Activated CD4-positive, alpha-beta memory T cell treated with anti-CD3 and anti-CD28 coated beads for 36 hours (primary cell): ENCODE data around the gene TMEM196. TPM values are rescaled to one million over a fixed set of nuclear protein-coding genes. Genes with fewer than 3 reads are reported as not detected.
A peak's percentile ranks its signal among the peaks of the same experiment; 100 is the strongest.

Source experiments
- CTCF ChIA-PET: fragments of 350-600 bp; sonication (Branson Sonifier 250); formaldehyde crosslinking; loops from one replicate; lab custom pipeline; 2021; ENCODE audit warnings: antibody characterized with exemption, inconsistent platforms; lab: Charles Lee
- POLR2A ChIA-PET: fragments of 350-600 bp; sonication (Branson Sonifier 250); formaldehyde crosslinking; loops from one replicate; lab custom pipeline; 2021; ENCODE audit warnings: antibody characterized with exemption; lab: Charles Lee
- DNase-seq: peaks from one replicate; pipeline ENCODE4 v3.0.0-alpha.2; 2020
- H3K27ac Mint-ChIP-seq: one replicate; pipeline ENCODE4 v1.8.0; 2021; ENCODE audit warnings: mixed read lengths
- H3K27me3 Mint-ChIP-seq: one replicate; pipeline ENCODE4 v1.8.0; 2021; ENCODE audit warnings: mixed read lengths
- H3K36me3 Mint-ChIP-seq: one replicate; pipeline ENCODE4 v1.8.0; 2021; ENCODE audit warnings: mixed read lengths
- H3K4me1 Mint-ChIP-seq: one replicate; pipeline ENCODE4 v1.8.0; 2021; ENCODE audit warnings: low read depth, mixed read lengths
- H3K4me3 Mint-ChIP-seq: one replicate; pipeline ENCODE4 v1.8.0; 2021; ENCODE audit warnings: mild to moderate bottlenecking, mixed read lengths
- H3K9me3 Mint-ChIP-seq: one replicate; pipeline ENCODE4 v1.8.0; 2021; ENCODE audit warnings: mixed read lengths
- intact Hi-C: fragments of 100-400 bp; cut with micrococcal nuclease; formaldehyde crosslinking; loops from one replicate; pipeline ENCODE4 v1.15.1; 2023
- total RNA-seq, 2 experiments: library from RNA; stranded (reverse); gene quantifications; one replicate each; pipeline ENCODE4 v1.2.3, GENCODE V29; 2021

The TMEM196 gene
- total RNA-seq, 2 experiments from 2014 or later: not detected

DNA sequence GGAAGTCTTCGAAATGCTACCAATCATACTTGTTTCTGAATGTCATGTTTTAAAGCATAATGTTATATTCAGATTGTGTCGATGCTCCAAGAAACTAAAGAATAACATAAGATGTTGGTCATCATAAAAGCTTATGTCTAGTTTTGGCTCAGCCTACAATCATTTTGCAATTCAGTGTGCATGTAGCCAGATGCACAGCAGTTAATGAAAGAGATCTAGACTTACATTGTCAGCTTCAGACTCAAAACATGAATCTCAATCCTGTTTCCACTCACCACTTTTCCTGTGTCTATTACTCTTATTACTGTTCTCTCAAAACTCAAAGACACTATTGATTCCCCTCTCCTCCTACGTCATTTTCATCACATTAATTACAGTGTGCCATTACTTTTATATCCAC is 21.4 kb downstream of the TMEM196 start:
- POLR2A ChIA-PET: no interaction called here
- CTCF ChIA-PET: interaction anchor here (1.1 kb wide), 1 partner anchor 38 kb away, joined by 6 read pairs; no protein-coding TSS in a partner anchor
- H3K27ac Mint-ChIP-seq: no peak overlapping the region

DNA sequence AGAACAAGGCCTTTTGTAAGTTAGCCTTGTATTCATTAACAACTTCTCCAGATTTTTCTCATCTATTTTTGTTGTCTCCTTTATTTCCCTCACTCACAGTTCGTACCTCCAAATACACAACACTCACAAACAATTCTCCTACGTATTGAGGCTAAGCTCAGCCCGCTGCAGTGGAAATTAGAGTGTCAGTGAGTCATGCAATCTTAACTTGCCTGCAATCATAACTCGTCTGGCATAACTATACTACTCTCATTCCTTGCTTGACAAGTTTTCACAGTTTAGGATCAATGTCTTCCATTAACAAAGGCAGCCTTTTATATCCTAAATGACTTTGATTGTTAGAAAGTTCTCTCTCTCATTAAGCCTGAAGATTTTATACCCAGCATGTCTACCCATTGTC is 23.8 kb downstream of the TMEM196 start:
- H3K27me3 Mint-ChIP-seq: peaks cover 5% of the 10 kb centered on the region
- H3K9me3 Mint-ChIP-seq: no peaks in the 10 kb centered on the region
- no peak overlapping the region for H3K4me3 Mint-ChIP-seq
- no peak overlapping the region for H3K27ac Mint-ChIP-seq
- H3K4me1 Mint-ChIP-seq: no peaks in the 10 kb centered on the region
- ChIA-PET POLR2A (no interaction called here), CTCF (interaction anchor here (1.0 kb wide), 1 partner anchor 849 kb away, joined by 3 read pairs; no protein-coding TSS in a partner anchor)
- DNase-seq: no peak
- no peaks in the 10 kb centered on the region for H3K36me3 Mint-ChIP-seq
- intact Hi-C loops: loop anchor here (5.0 to 10.0 kb wide), 2 partner anchors 363 to 695 kb away; no protein-coding TSS in a partner anchor

More for the DNA sequence above, 21.4 kb downstream of the TMEM196 start:
- H3K4me3 Mint-ChIP-seq: no peak overlapping the region
- H3K27me3 Mint-ChIP-seq: peaks cover 3% of the 10 kb centered on the region
- no peaks in the 10 kb centered on the region for H3K4me1 Mint-ChIP-seq
- intact Hi-C loops: loop anchor here (5.0 to 10.0 kb wide), 2 partner anchors 360 to 693 kb away; no protein-coding TSS in a partner anchor
- H3K36me3 Mint-ChIP-seq: no peaks in the 10 kb centered on the region
- DNase-seq: no peak
- H3K9me3 Mint-ChIP-seq: no peaks in the 10 kb centered on the region

DNA sequence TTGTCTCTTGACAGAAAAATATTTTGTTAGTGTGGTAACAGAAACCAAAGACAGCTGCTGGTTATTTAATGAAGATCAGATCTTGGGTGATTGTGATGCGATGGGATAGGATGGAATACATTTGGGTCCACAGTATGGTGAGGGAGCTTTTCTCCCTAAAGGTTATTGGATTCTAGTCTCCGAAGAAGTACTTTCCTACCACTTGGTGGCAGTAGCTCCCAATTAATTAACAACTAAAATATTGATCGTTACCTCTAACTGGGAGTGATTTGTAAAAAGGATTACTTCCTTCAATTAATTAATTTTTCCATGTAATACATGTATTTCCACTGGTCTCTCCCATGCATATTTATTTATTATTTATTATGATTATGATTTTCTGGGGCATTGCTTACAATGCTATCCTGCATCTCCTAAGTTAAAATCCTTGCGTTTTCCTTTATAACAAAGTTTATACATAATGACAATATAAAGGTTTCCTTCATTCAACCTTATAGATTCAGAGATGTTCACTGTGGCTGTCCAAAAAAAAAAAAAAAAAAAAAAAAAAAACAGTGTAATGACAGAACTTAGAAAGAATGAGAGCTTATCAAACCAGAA is 25.6 kb downstream of the TMEM196 start:
- no peak for DNase-seq
- H3K4me3 Mint-ChIP-seq: no peak overlapping the region
- H3K9me3 Mint-ChIP-seq: no peaks in the 10 kb centered on the region
- CTCF ChIA-PET: interaction anchor here (0.7 to 3.2 kb wide), 11 partner anchors 10 to 852 kb away, joined by 3 to 36 read pairs (median 4); partner anchors contain the start of gene POLR1F
- H3K4me1 Mint-ChIP-seq: no peaks in the 10 kb centered on the region
- H3K36me3 Mint-ChIP-seq: no peaks in the 10 kb centered on the region
- POLR2A ChIA-PET: no interaction called here
- no peak overlapping the region for H3K27ac Mint-ChIP-seq
- peaks cover 5% of the 10 kb centered on the region for H3K27me3 Mint-ChIP-seq
- intact Hi-C loops: loop anchor here (1.0 kb wide), 1 partner anchor 850 kb away; no protein-coding TSS in a partner anchor

DNA sequence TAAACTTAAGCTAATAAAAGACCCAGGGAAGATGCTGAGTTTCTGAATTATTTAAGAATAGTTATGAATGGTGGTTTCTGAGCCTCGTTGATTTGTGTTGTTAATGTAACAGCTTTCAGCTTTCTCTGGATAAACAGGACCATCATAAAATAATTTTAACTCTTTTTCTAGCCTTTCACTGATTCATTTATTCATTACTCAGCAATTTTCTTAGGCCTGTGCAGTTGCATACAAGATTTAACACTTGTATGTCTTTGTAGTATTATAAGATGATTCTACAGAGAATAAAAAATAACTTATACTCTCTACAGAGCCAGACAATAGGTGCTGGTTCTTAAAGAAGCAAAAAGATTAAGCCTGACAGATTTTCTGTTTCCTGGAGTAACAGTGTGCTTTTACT is 29.3 kb downstream of the TMEM196 start:
- Mint-ChIP-seq H3K4me3 (no peak overlapping the region), H3K9me3 (no peaks in the 10 kb centered on the region), H3K4me1 (no peaks in the 10 kb centered on the region), H3K27ac (no peak overlapping the region), H3K27me3 (peaks cover 5% of the 10 kb centered on the region), H3K36me3 (no peaks in the 10 kb centered on the region)
- DNase-seq: no peak
- intact Hi-C loops: no loop called here
- CTCF ChIA-PET: no interaction called here
- POLR2A ChIA-PET: no interaction called here

DNA sequence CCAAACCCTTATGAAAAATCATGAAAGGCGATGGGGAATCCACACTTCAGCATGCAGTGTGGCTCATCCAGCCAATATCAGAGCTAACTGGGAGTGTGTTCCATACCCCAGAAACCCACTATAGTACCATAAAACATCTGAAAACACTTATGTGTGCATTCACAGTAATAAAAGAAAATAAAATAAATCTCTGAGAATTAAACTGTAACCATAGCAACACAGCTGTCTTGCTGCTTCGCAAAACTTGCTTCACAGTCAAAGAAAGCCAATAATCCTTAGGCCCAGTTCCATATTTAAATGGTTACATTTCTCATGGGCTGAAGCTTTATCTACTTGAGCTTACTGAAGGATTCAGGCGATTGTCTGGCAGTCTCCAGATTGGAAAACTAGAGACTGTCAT is 44.7 kb downstream of the TMEM196 start:
- Mint-ChIP-seq H3K4me1 (no peaks in the 10 kb centered on the region), H3K27ac (no peak overlapping the region), H3K27me3 (peaks cover 19% of the 10 kb centered on the region), H3K9me3 (no peaks in the 10 kb centered on the region), H3K36me3 (no peaks in the 10 kb centered on the region), H3K4me3 (no peak overlapping the region)
- intact Hi-C loops: no loop called here
- no peak for DNase-seq
- POLR2A ChIA-PET: no interaction called here
- CTCF ChIA-PET: interaction anchor here (1.2 kb wide), 1 partner anchor 20 kb away, joined by 4 read pairs; the partner anchor contains the start of gene POLR1F

DNA sequence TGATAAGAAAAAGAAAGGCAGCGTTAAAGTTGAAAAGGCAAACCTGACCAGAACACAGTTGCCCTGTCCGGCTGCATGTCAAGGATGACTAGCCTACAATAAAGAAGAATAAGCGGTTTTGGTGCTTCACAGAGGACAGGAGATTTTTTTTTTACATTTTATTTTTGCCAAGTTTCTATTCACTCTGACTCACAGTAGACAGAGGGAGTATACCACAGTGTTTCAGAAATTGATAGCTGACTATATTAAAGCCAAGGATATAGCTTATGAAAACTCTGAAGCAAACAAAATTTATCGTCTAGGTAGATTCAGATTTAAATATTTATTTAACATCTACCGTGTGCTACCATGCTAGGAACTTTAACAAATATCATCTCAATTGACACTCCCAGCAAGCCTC is 47.6 kb downstream of the TMEM196 start:
- POLR2A ChIA-PET: no interaction called here
- peaks cover 15% of the 10 kb centered on the region for H3K27me3 Mint-ChIP-seq
- H3K27ac Mint-ChIP-seq: no peak overlapping the region
- no peak for DNase-seq
- CTCF ChIA-PET: interaction anchor here (0.6 to 2.4 kb wide), 3 partner anchors 11 to 22 kb away, joined by 3 to 9 read pairs (median 3); partner anchors contain the start of gene POLR1F
- H3K4me3 Mint-ChIP-seq: no peak overlapping the region
- no peaks in the 10 kb centered on the region for H3K36me3 Mint-ChIP-seq
- intact Hi-C loops: no loop called here
- H3K9me3 Mint-ChIP-seq: no peaks in the 10 kb centered on the region
- no peaks in the 10 kb centered on the region for H3K4me1 Mint-ChIP-seq

DNA sequence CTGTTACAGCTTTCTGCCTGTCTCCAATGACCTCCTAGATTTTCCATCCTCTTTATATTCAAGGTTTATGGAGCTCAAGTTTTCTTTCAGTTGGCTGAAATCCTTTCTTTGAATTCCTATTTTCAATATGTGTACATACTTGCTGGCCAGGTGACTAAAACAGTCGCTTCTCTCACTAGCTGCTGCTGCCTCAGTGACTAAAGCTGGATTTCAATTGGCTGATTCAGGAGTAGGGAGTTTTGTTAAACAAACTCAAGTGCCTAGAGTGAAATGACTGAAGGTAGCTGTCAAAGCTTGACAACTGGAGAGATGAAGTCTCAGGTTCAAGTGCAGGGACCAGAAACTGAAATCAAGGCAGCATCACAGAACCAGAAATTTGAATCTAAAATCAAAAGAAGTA is 57.9 kb downstream of the TMEM196 start:
- intact Hi-C loops: loop anchor here (10.0 kb wide), 1 partner anchor 599 kb away; no protein-coding TSS in a partner anchor
- Mint-ChIP-seq H3K27me3 (peaks cover 8% of the 10 kb centered on the region), H3K4me3 (no peak overlapping the region), H3K9me3 (no peaks in the 10 kb centered on the region), H3K4me1 (no peaks in the 10 kb centered on the region), H3K36me3 (no peaks in the 10 kb centered on the region), H3K27ac (no peak overlapping the region)
- DNase-seq: no peak
- POLR2A ChIA-PET: no interaction called here
- CTCF ChIA-PET: interaction anchor here (2.2 to 9.9 kb wide), 4 partner anchors 11 to 883 kb away, joined by 6 to 219 read pairs (median 14); no protein-coding TSS in a partner anchor

DNA sequence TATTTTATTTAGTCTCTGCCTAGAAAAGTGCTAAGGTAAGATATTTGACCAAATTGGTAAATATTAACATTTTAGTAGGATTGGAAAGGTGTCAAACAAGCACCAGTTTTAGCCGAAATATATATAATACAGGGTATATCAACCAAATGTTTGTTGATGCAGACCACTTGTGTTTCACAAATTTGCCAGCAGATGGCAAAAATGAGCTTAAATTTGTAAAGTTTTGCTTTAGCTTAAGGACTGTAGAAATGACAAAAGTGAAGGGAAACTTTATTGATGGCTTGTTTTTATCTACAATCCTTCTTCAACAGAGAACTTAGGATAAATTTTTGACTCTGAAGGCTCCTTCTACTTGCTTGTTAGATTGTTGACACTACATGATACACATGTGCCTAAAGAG is 59.7 kb downstream of the TMEM196 start:
- intact Hi-C loops: loop anchor here (1.0 to 10.0 kb wide), 3 partner anchors 459 to 885 kb away; no protein-coding TSS in a partner anchor
- no peak overlapping the region for H3K4me3 Mint-ChIP-seq

DNA sequence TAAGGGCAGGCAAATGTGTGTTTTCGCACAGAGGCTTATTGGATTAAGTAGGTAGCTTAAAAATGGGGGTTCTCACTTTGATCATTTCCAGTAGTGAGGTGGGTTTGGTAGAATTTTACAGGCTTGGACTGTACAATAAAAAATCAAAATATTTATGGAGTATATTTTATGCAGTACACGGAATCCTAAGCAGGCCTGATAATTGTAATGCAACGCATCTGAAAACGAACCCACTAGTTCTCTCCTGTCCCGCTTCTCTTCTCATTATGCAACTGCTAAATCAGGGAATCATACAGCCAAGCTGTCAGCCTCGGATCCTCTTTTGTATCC is 64.2 kb downstream of the TMEM196 start:
- Mint-ChIP-seq H3K4me1 (peaks cover 37% of the 10 kb centered on the region), H3K27ac (peak overlapping the region; percentile 78), H3K36me3 (no peaks in the 10 kb centered on the region), H3K4me3 (peak overlapping the region; percentile 81), H3K27me3 (peaks cover 3% of the 10 kb centered on the region), H3K9me3 (no peaks in the 10 kb centered on the region)
- intact Hi-C loops: loop anchor here (2.0 to 5.0 kb wide), 2 partner anchors 623 to 1718 kb away; partner anchors contain the start of gene ITGB8
- DNase-seq: no peak
- ChIA-PET POLR2A (interaction anchor here (0.7 to 1.2 kb wide), 2 partner anchors 9 to 10 kb away, joined by 3 to 4 read pairs; no protein-coding TSS in a partner anchor), CTCF (interaction anchor here (0.7 to 9.9 kb wide), 10 partner anchors 8 to 889 kb away, joined by 3 to 219 read pairs (median 5); no protein-coding TSS in a partner anchor)

More for the DNA sequence above, 59.7 kb downstream of the TMEM196 start:
- Mint-ChIP-seq H3K36me3 (no peaks in the 10 kb centered on the region), H3K27ac (no peak overlapping the region), H3K27me3 (peaks cover 4% of the 10 kb centered on the region), H3K4me1 (peaks cover 12% of the 10 kb centered on the region), H3K9me3 (no peaks in the 10 kb centered on the region)
- DNase-seq: peak; percentile 39
- CTCF ChIA-PET: interaction anchor here (0.5 to 9.9 kb wide), 18 partner anchors 9 to 885 kb away, joined by 3 to 219 read pairs (median 5); partner anchors contain the start of gene TMEM196
- POLR2A ChIA-PET: no interaction called here

DNA sequence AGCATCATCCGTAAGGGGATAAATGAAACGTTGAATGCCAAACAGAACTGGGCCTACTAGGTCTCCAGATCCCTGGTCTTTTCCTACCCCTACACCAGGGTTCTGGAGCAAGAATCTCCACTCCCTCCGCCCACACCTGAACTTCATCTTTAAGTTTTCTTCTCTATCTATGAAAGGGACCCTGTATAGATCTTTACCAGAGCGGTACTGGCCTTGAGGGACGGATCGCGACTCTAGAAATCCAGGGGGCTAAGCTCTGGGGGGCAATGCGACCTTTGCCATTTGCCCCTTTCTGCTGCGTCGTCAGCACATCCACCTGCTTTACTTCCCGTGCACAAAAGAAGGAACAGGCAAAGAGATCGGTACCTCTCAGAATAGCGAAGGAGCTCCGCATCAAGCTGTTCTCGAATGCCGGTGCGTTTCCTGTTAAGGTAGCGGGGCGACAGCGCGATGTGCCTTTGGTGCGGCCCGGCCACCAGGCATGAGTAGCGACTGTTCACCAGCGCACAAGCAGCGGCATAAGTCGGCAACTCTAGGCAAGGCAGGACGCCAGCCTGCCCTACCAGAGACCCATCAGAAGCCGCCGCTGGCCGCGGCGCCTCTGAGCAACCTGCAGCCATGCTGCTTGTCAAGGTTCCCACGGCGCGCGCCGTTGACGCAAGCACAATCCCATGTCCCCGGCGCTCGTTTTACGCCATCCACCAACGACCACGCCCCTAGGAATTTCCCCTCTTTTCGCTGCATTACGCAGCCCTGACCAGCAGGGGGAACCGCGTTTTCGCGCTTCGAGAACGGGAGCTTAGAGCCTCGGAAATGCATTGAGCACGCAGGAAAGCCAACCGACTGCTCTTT is 64.8 kb downstream of the TMEM196 start, which contains the start of gene POLR1F:
TSS of gene POLR1F (minus strand) at position 641 of the 852 bp plus-strand sequence. CDS start at position 620, 21 bp downstream.
- peak; percentile 96 for DNase-seq
- Mint-ChIP-seq H3K36me3 (peaks cover 3% of the 10 kb centered on the region), H3K27me3 (peaks cover 3% of the 10 kb centered on the region), H3K4me1 (peaks cover 37% of the 10 kb centered on the region), H3K9me3 (no peaks in the 10 kb centered on the region), H3K27ac (peak within 1 kb of the TSS; percentile 78), H3K4me3 (peak within 1 kb of the TSS; percentile 81)
- ChIA-PET POLR2A (interaction anchor here (0.7 to 1.2 kb wide), 2 partner anchors 8 to 9 kb away, joined by 3 to 4 read pairs; no protein-coding TSS in a partner anchor), CTCF (interaction anchor here (0.7 to 9.9 kb wide), 10 partner anchors 8 to 890 kb away, joined by 3 to 219 read pairs (median 5); no protein-coding TSS in a partner anchor)
- intact Hi-C loops: loop anchor here (2.0 to 5.0 kb wide), 2 partner anchors 624 to 1718 kb away; partner anchors contain the start of gene ITGB8

DNA sequence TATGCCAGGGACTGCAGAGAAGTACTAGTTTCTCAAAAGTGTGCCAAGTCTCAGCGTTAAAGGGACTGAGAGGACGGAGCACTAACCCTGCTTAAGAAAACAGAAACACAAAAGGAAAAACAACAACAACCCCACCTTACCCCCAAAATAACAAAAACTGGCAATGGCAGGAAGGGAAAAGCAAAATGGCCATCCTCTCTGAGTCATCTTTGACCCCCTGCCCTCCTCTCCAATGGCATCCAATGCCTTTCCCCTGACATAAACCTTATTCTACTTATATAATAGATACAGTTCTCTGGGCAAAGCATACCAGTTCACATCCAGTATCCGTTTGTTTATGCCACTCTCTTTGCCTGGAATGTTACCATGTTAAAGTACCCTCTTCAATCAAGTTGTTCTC is 66.2 kb downstream of the TMEM196 start:
- H3K27ac Mint-ChIP-seq: no peak overlapping the region
- H3K4me3 Mint-ChIP-seq: peak overlapping the region; percentile 81
- no peaks in the 10 kb centered on the region for H3K9me3 Mint-ChIP-seq
- no peak for DNase-seq
- ChIA-PET POLR2A (no interaction called here), CTCF (no interaction called here)
- peaks cover 10% of the 10 kb centered on the region for H3K36me3 Mint-ChIP-seq
- peaks cover 3% of the 10 kb centered on the region for H3K27me3 Mint-ChIP-seq
- intact Hi-C loops: loop anchor here (5.0 kb wide), 1 partner anchor 625 kb away; the partner anchor contains the start of gene ITGB8
- H3K4me1 Mint-ChIP-seq: peaks cover 37% of the 10 kb centered on the region
